HG03280 (cell line): ENCODE data around the gene THADA.
"Not testable (repeated sequence)": the region's sequence is repeated elsewhere in the genome, so short reads cannot be mapped to it uniquely, and the experiment has no call there.

Experiments
- ATAC-seq: cut with Tn5 transposase; IDR thresholded peaks from one replicate; pipeline ENCODE4 v1.9.1; 2021; ENCODE audit warnings: mild to moderate bottlenecking, moderate library complexity; ENCODE audit not compliant: unreplicated experiment

The THADA gene

GRCh38 chr2:43595603-43596412, at the start of gene THADA:
THADA (minus strand) TSS chr2:43596038; CDS start chr2:43592392, 3,646 bp downstream.
- ATAC-seq, result peak; percentile 98

- no peak for ATAC-seq
These were observed 47.8 kb upstream of the THADA start for GRCh38 chr2:43643680-43644079.

- ATAC-seq, result no peak
These were observed 46.5 kb upstream of the THADA start for GRCh38 chr2:43642363-43642762.

GRCh38 chr2:43637030-43637803, 41.4 kb upstream of the THADA start, which contains the start of gene PLEKHH2:
PLEKHH2 (plus strand) TSS chr2:43637260; CDS start chr2:43644674, 7,414 bp downstream.
- ATAC-seq, result peak; percentile 100

- no peak for ATAC-seq
These were observed 40.8 kb upstream of the THADA start for GRCh38 chr2:43636621-43637020.

GRCh38 chr2:43636153-43636552, 40.3 kb upstream of the THADA start:
- ATAC-seq, result not testable (repeated sequence)

GRCh38 chr2:43634604-43635306, 38.9 kb upstream of the THADA start:
- ATAC-seq, result no peak

GRCh38 chr2:43631618-43632317, 35.9 kb upstream of the THADA start:
- ATAC-seq, result no peak

- no peak for ATAC-seq
These were observed 27.2 kb upstream of the THADA start for GRCh38 chr2:43622931-43623451.

- no peak for ATAC-seq
These were observed 23.7 kb upstream of the THADA start for GRCh38 chr2:43619511-43619910.

- ATAC-seq, result no peak
These were observed 21.3 kb upstream of the THADA start for GRCh38 chr2:43616967-43617680.

- ATAC-seq, result no peak
These were observed 17.1 kb upstream of the THADA start for GRCh38 chr2:43612944-43613343.

- no peak for ATAC-seq
These were observed 16.4 kb upstream of the THADA start for GRCh38 chr2:43611987-43612894.

GRCh38 chr2:43610361-43610760, 14.5 kb upstream of the THADA start:
- no peak for ATAC-seq

GRCh38 chr2:43609290-43609918, 13.6 kb upstream of the THADA start:
- ATAC-seq, result no peak

- ATAC-seq, result no peak
These were observed 10.0 kb upstream of the THADA start for GRCh38 chr2:43605851-43606250.

- no peak for ATAC-seq
These were observed 9.3 kb upstream of the THADA start for GRCh38 chr2:43605079-43605655.

- ATAC-seq, result no peak
These were observed 8.8 kb upstream of the THADA start for GRCh38 chr2:43604674-43605073.
